Stomach (tissue), 9 donors: ENCODE measurements around the gene KRT14. TPM values are rescaled to one million over a fixed set of nuclear protein-coding genes. Genes with fewer than 3 reads are reported as not detected.
"Not testable (repeated sequence)": the region's sequence is repeated elsewhere in the genome, so short reads cannot be mapped to it uniquely, and the experiment has no call there.

Experiments used
- DNase-seq, 2 donors: peaks; one replicate each; pipeline versions ENCODE4 v3.0.0 to v3.0.0-alpha.2; 2013 to 2019
- H3K27ac ChIP-seq, 5 donors: fragments of 200-600 bp in 4 of 5; sonication (generic) in 4 of 5; one replicate each; pipeline ENCODE4 v1.5.1; 2013 to 2019; ENCODE audit warnings: mild to moderate bottlenecking in 1 of 5, moderate library complexity in 1 of 5
- H3K27me3 ChIP-seq, 3 donors: fragments of 200-600 bp; sonication (generic); one replicate each; pipeline ENCODE4 v1.5.1; 2017 to 2019; ENCODE audit warnings: mixed run types in 1 of 3
- H3K36me3 ChIP-seq, 4 donors: fragments of 200-600 bp; sonication (generic); 1 replicate in 3 of 4; 2 replicates in 1 of 4; pipeline ENCODE4 v1.5.1; 2016 to 2019
- H3K4me1 ChIP-seq, 4 donors: fragments of 200-600 bp; sonication (generic); one replicate each; pipeline ENCODE4 v1.5.1; 2016 to 2019
- H3K4me3 ChIP-seq, 4 donors: fragments of 200-600 bp; sonication (generic) in 3 of 4; one replicate each; pipeline ENCODE4 v1.5.1; 2016 to 2019; ENCODE audit warnings: mild to moderate bottlenecking in 1 of 4
- H3K9me3 ChIP-seq, 4 donors: fragments of 200-600 bp; sonication (generic); one replicate each; pipeline ENCODE4 v1.5.1; 2016 to 2019
- CTCF ChIP-seq, 7 experiments: fragments of 450-650 bp in 4 of 7; fragments of 200-600 bp in 3 of 7; sonication (generic) in 3 of 7; IDR thresholded peaks; one replicate each; pipeline ENCODE4 v1.5.1; 2016 to 2019; ENCODE audit warnings: antibody characterized with exemption in 7 of 7, control low read depth in 2 of 7, mild to moderate bottlenecking in 1 of 7
- EP300 ChIP-seq: sonication (generic); formaldehyde crosslinking; IDR thresholded peaks from one replicate; pipeline ENCODE4 v1.6.1; 2017; ENCODE audit warnings: antibody characterized with exemption
- POLR2A ChIP-seq, 4 donors: fragments of 450-650 bp; IDR thresholded peaks; one replicate each; pipeline ENCODE4 v1.6.1; 2016; ENCODE audit warnings: antibody characterized with exemption in 4 of 4, control low read depth in 2 of 4, mild to moderate bottlenecking in 1 of 4, moderate library complexity in 1 of 4
- POLR2AphosphoS5 ChIP-seq, 3 donors: sonication (generic); formaldehyde crosslinking; IDR thresholded peaks; one replicate each; pipeline ENCODE4 v1.6.1; 2016; ENCODE audit warnings: antibody characterized with exemption in 3 of 3
- WGBS, 5 donors: extraction: QIAGEN DNeasy Blood & Tissue Kit in 3 of 5; methylation state at CpG; one replicate each; pipeline versions ENCODE4 v1.1.5 to v1.1.7; 2013 to 2018; 5-methylcytosine and 5-hydroxymethylcytosine counted together
- intact Hi-C: fragments of 100-400 bp; cut with DNase I; formaldehyde crosslinking; loops from one replicate; pipeline ENCODE4 v1.15.1; 2023; ENCODE audit warnings: low total_unique reads
- polyA plus RNA-seq, 3 donors: library from polyadenylated mRNA; stranded (reverse); fragments of 200-250 nt; gene quantifications; one replicate each; pipeline ENCODE4 v1.2.3, GENCODE V29; 2013
- total RNA-seq, 5 donors: library from RNA; depleted of rRNA; stranded (reverse); fragments of >200 nt; gene quantifications; one replicate each; pipeline versions ENCODE4 v1.1.0 to v1.2.3, GENCODE V29; 2014 to 2016
- donor health status: healthy with polysubstance abuse.
- donor health status: Bipolar disorder and iron deficiency.
- donor health status: healthy.

Gene KRT14
- total and polyA plus RNA-seq, 8 donors, result 1.3 to 164 (median 2.4) TPM; not detected in 5

DNA sequence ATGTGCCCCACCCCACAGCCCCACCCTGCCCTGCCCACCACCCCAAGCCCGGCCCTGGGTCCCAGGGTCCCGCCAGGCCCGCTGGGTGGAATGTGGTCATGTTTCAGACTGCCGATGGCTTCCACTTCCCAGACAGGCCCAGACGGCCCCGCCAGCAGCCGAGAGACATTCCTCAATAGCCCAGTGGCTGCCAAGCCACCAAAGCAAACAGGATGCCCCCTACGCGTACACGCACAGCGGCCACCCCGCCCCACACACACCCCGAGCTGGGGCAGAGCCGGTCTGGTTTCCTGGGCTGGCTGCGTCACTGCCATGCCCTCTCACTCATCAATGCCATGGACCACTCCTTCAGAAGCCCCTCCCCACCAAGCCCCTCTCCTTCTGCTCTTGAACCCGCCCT, 38.9 kb upstream of the KRT14 start:
- intact Hi-C loops, result no loop called here
- 29 to 78% (median 38%) methylated on average over 2 to 16 of the region's 16 CpGs for WGBS, 5 donors
- peaks cover 0 to 22% (median 0%) of the 10 kb centered on the region in 3 donors for H3K27me3 ChIP-seq
- H3K4me3 ChIP-seq, result no peak overlapping the region
- TF ChIP-seq CTCF (IDR thresholded peaks at IDR 0.05) (no peak), POLR2A (IDR thresholded peaks at IDR 0.05) (no peak), EP300 (no peak)
- H3K4me1 ChIP-seq, result no peaks in the 10 kb centered on the region
- DNase-seq, result peak in 1 of 2 donors; percentile 67
- no peaks in the 10 kb centered on the region for H3K36me3 ChIP-seq
- H3K27ac ChIP-seq, result no peak overlapping the region
- no peaks in the 10 kb centered on the region for H3K9me3 ChIP-seq

- TF ChIP-seq POLR2AphosphoS5 (IDR thresholded peaks at IDR 0.05) (no peak), EP300 (no peak), CTCF (IDR thresholded peaks at IDR 0.05) (no peak), POLR2A (IDR thresholded peaks at IDR 0.05) (no peak)
- Histone ChIP-seq H3K36me3 (no peaks in the 10 kb centered on the region), H3K9me3 (no peaks in the 10 kb centered on the region), H3K27me3 (peaks cover 0 to 24% (median 2%) of the 10 kb centered on the region in 3 donors), H3K4me1 (no peaks in the 10 kb centered on the region), H3K4me3 (no peak within 1 kb of the TSS), H3K27ac (no peak within 1 kb of the TSS)
- intact Hi-C loops, result no loop called here
- 58 to 74% (median 65%) methylated on average over 27 to 32 of the region's 33 CpGs for WGBS, 5 donors
- DNase-seq, result peak in 1 of 2 donors; percentile 78
These were observed 37.8 kb upstream of the KRT14 start, which contains the start of gene KRT17 for GRCh38 chr17:41624208-41625101. KRT17 (minus strand) TSS chr17:41624575; CDS start chr17:41624509, 66 bp downstream.

GRCh38 chr17:41623184-41623861, 36.6 kb upstream of the KRT14 start:
- intact Hi-C loops, H3K9me3 ChIP-seq, H3K4me3 ChIP-seq, H3K36me3 ChIP-seq, H3K4me1 ChIP-seq, DNase-seq, H3K27ac ChIP-seq: not testable (repeated sequence)
- 64 to 74% (median 67%) methylated on average over 10 of the region's 10 CpGs for WGBS, 5 donors
- peaks cover 0 to 36% (median 3%) of the 10 kb centered on the region in 3 donors for H3K27me3 ChIP-seq

DNA sequence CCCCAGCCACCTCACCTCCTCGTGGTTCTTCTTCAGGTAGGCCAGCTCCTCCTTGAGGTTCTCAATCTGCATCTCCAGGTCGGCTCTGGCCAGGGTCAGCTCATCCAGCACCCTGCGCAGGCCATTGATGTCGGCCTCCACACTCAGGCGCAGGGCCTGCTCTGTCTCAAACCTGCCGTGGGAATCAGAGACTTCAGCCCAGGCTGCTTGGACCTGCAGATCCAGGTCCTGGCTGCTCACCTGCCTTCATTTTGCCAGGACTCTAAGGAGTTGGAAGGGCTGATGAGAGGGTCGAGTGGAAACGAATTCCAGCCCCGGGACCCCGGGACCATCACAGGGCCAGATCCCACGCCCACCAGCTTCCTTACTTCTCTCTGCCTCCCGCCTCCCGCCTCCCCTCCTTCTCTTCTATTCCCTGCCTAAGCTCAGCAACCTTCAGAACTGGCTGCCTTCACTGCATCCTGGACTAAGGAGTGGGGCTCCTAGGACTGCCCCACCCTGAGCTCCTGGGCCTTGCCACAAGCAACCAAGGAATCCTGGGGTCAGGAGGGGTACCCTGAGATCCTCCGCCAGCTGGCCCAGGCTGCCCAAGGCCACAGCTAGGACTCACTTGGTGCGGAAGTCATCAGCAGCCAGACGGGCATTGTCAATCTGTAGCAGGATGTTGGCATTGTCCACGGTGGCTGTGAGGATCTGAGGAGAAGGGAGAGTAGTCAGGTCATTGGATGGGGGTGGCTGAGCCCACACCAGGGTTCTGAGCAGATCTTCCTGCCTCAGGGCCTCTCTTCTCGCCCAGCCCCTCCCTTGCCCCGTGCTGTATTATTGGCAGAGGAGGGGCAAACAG, 35.9 kb upstream of the KRT14 start:
- WGBS, 5 donors, result 77 to 83% (median 80%) methylated on average over 16 to 19 of the region's 19 CpGs
- intact Hi-C loops, H3K36me3 ChIP-seq, H3K27ac ChIP-seq, H3K9me3 ChIP-seq, DNase-seq, H3K4me3 ChIP-seq, H3K4me1 ChIP-seq: not testable (repeated sequence)
- peaks cover 0 to 42% (median 3%) of the 10 kb centered on the region in 3 donors for H3K27me3 ChIP-seq

GRCh38 chr17:41621916-41622315, 35.2 kb upstream of the KRT14 start:
- Histone ChIP-seq H3K27ac (no peak overlapping the region), H3K36me3 (no peaks in the 10 kb centered on the region), H3K27me3 (peaks cover 0 to 49% (median 3%) of the 10 kb centered on the region in 3 donors), H3K9me3 (no peaks in the 10 kb centered on the region), H3K4me1 (no peaks in the 10 kb centered on the region), H3K4me3 (no peak overlapping the region)
- no peak for DNase-seq
- no peak for TF ChIP-seq POLR2A (IDR thresholded peaks at IDR 0.05)
- no peak for TF ChIP-seq POLR2AphosphoS5 (IDR thresholded peaks at IDR 0.05)
- TF ChIP-seq CTCF (IDR thresholded peaks at IDR 0.05), result no peak
- TF ChIP-seq EP300, result no peak
- 80 to 91% (median 81%) methylated on average over 2 of the region's 2 CpGs for WGBS, 5 donors
- intact Hi-C loops, result no loop called here

GRCh38 chr17:41621435-41621817, 34.7 kb upstream of the KRT14 start:
- H3K4me3 ChIP-seq, H3K9me3 ChIP-seq, DNase-seq, H3K4me1 ChIP-seq, intact Hi-C loops, H3K36me3 ChIP-seq, H3K27ac ChIP-seq: not testable (repeated sequence)
- 87 to 93% (median 92%) methylated on average over 11 of the region's 11 CpGs for WGBS, 5 donors
- H3K27me3 ChIP-seq, result peaks cover 0 to 54% (median 3%) of the 10 kb centered on the region in 3 donors
